IPS-18a (cell line): Measurements from ENCODE around the gene CHST14.
A peak's percentile ranks its signal among the peaks of the same experiment; 100 is the strongest.

Experiments used
- H3K27ac ChIP-seq: one replicate; pipeline ENCODE4 v1.5.1; 2013; ENCODE audit warnings: low read length
- H3K27me3 ChIP-seq: one replicate; pipeline ENCODE4 v1.6.1; 2013; ENCODE audit warnings: mild to moderate bottlenecking, low read length; ENCODE audit not compliant: control insufficient read depth, insufficient read depth
- H3K36me3 ChIP-seq: one replicate; pipeline ENCODE4 v1.6.1; 2013; ENCODE audit warnings: low read depth, low read length; ENCODE audit not compliant: control insufficient read depth
- H3K4me1 ChIP-seq: one replicate; pipeline ENCODE4 v1.6.1; 2013; ENCODE audit warnings: low read depth, low read length; ENCODE audit not compliant: control insufficient read depth
- H3K4me3 ChIP-seq: one replicate; pipeline ENCODE4 v1.5.1; 2013; ENCODE audit warnings: low read length
- H3K9ac ChIP-seq: one replicate; pipeline ENCODE4 v1.6.1; 2013; ENCODE audit warnings: mild to moderate bottlenecking, low read length, moderate library complexity
- H3K9me3 ChIP-seq: one replicate; pipeline ENCODE4 v1.6.1; 2013; ENCODE audit warnings: low read depth, low read length; ENCODE audit not compliant: control insufficient read depth

CHST14 gene

GRCh38 chr15:40500568-40501330, 30.0 kb downstream of the CHST14 start:
- Histone ChIP-seq H3K9ac (no peak overlapping the region), H3K27ac (no peak overlapping the region)

DNA sequence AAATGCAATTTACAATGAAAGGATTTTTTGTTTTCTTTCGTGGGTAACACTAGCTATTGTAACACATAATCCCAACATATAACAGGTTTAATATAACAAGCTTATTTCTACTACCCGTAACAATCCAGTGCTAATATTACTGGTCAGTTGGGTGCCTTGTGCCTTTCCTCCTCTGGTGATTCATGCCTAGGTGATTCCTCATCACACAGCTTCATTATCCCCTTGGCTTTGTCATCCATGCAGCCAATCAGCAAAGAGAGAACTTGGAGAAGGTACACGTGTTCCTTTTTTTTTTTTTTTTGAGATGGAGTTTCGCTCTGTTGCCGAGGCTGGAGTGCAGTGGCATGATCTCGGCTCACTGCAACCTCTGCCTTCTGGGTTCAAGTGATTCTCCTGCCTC, 30.7 kb downstream of the CHST14 start:
- H3K27ac ChIP-seq = no peak overlapping the region
- no peaks in the 10 kb centered on the region for H3K9me3 ChIP-seq
- no peak overlapping the region for H3K9ac ChIP-seq
- peaks cover 5% of the 10 kb centered on the region for H3K27me3 ChIP-seq
- H3K4me3 ChIP-seq = no peak overlapping the region
- H3K36me3 ChIP-seq = no peaks in the 10 kb centered on the region
- no peaks in the 10 kb centered on the region for H3K4me1 ChIP-seq

More at GRCh38 chr15:40500568-40501330, 30.0 kb downstream of the CHST14 start:
- Histone ChIP-seq H3K27me3 (no peaks in the 10 kb centered on the region), H3K9me3 (no peaks in the 10 kb centered on the region), H3K36me3 (no peaks in the 10 kb centered on the region), H3K4me1 (no peaks in the 10 kb centered on the region), H3K4me3 (no peak overlapping the region)

DNA sequence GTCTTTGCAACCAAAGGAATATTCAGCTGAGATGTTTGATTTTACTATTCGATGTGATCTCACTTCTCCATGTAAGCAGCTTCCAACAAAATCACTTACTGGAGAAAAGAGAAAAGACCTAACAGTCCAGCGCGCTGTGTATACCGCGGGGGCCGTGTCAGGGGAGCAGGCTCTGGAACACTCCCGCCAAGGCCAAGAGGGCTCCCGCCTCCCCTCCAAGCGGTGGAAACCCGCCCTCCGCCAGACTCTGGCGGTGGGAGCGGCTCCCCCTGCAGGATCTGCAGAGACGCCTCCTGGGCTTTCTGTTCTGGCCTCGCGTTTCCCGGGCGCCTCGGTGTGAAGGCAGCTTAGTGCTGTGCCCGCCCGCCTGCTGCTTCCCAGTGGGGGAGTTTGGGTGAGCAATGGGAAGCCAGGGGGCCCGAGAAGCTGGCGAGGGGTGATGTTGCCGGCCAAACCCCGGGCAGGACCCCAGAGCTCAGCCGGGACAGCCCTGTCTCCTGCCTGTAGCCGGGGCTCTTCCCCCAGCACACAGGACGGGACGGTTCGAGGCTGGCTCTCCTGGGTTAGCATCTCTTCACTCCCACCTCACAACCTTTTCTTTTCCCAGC, 36.3 kb downstream of the CHST14 start:
- peak overlapping the region; percentile 43 for H3K4me3 ChIP-seq

DNA sequence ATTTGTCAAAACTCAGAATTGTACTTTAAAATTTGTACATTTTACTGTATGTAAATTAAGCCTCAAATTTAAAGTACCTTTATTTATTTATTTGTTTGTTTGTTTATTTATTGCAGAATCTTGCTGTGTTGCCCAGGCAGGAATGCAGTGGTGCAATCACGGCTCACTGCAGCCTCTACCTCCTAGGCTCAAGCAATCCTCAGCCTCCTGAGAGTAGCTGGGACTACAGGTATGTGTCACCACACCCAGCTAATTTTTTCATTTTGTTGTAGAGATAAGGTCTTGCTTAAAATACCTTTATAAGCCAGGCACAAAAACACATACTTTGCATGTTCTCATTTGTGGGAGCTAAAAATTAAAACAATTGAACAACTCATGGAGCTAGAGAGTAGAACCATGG, 37.4 kb downstream of the CHST14 start:
- Histone ChIP-seq H3K9ac (no peak overlapping the region), H3K27ac (no peak overlapping the region), H3K27me3 (peaks cover 59% of the 10 kb centered on the region), H3K4me1 (peaks cover 10% of the 10 kb centered on the region), H3K36me3 (no peaks in the 10 kb centered on the region), H3K4me3 (no peak overlapping the region), H3K9me3 (no peaks in the 10 kb centered on the region)

More for the DNA sequence above, 36.3 kb downstream of the CHST14 start:
- no peaks in the 10 kb centered on the region for H3K9me3 ChIP-seq
- peaks cover 10% of the 10 kb centered on the region for H3K4me1 ChIP-seq
- H3K27me3 ChIP-seq = peaks cover 47% of the 10 kb centered on the region
- H3K27ac ChIP-seq = no peak overlapping the region
- no peak overlapping the region for H3K9ac ChIP-seq
- H3K36me3 ChIP-seq = no peaks in the 10 kb centered on the region

- Histone ChIP-seq H3K9me3 (no peaks in the 10 kb centered on the region), H3K27ac (no peak overlapping the region), H3K36me3 (no peaks in the 10 kb centered on the region), H3K27me3 (peaks cover 61% of the 10 kb centered on the region), H3K4me1 (peaks cover 10% of the 10 kb centered on the region), H3K9ac (no peak overlapping the region), H3K4me3 (no peak overlapping the region)
Measured at GRCh38 chr15:40510201-40510600, 39.4 kb downstream of the CHST14 start.

- Histone ChIP-seq H3K9me3 (no peaks in the 10 kb centered on the region), H3K27me3 (peaks cover 60% of the 10 kb centered on the region), H3K9ac (peak overlapping the region; percentile 39), H3K27ac (no peak overlapping the region), H3K4me1 (peaks cover 10% of the 10 kb centered on the region), H3K4me3 (peak overlapping the region; percentile 55), H3K36me3 (no peaks in the 10 kb centered on the region)
Measured at GRCh38 chr15:40511093-40511471, 40.3 kb downstream of the CHST14 start.

- H3K36me3 ChIP-seq = no peaks in the 10 kb centered on the region
- H3K9ac ChIP-seq = peak overlapping the region; percentile 39
- H3K4me1 ChIP-seq = peaks cover 9% of the 10 kb centered on the region
- no peaks in the 10 kb centered on the region for H3K9me3 ChIP-seq
- H3K27ac ChIP-seq = no peak overlapping the region
- H3K27me3 ChIP-seq = peaks cover 55% of the 10 kb centered on the region
- H3K4me3 ChIP-seq = peak overlapping the region; percentile 55
Measured at GRCh38 chr15:40511472-40512133, 40.8 kb downstream of the CHST14 start.

DNA sequence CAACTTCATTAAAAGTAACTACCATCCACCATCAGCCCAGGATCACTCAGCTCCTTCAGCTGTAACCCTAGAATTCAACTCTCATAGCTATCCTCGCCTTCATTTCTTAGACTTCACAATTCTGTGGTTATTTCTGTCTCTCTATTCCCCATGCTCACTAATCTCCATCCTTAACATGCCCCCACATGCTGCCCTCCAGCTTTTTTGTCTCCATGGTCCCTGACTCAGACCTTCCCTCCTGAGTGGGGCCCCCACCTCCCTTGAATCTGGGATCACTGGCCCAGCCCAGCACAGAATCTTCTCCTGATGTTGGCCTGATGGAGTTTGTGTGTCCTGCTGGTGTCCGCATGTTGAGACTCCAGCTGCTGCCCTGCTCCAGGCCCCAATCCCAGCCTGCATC, 41.7 kb downstream of the CHST14 start:
- Histone ChIP-seq H3K9me3 (no peaks in the 10 kb centered on the region), H3K4me1 (peaks cover 5% of the 10 kb centered on the region), H3K9ac (no peak overlapping the region), H3K36me3 (no peaks in the 10 kb centered on the region), H3K27ac (no peak overlapping the region), H3K4me3 (no peak overlapping the region), H3K27me3 (peaks cover 51% of the 10 kb centered on the region)

DNA sequence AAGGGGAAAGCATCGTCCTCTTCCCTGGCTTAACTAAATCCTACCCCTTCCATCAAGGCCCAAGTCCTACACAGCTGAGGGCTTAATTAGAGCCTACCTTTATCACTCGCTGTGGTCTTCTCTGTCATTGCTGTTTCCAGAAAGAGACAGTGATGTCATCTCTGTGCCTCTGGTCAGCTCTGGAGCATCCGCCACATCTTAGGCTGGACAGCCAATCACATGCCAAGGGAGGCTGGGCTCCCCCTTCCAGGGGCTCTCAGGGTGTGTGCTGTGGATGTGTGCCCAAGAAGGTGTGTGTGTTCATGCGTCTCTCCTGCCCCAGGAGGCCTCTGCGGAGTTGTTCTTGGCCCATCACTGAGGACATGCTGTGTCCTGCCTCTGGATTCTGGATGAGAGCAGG, 42.8 kb downstream of the CHST14 start:
- H3K36me3 ChIP-seq = no peaks in the 10 kb centered on the region
- H3K4me3 ChIP-seq = no peak overlapping the region
- no peak overlapping the region for H3K9ac ChIP-seq
- peaks cover 5% of the 10 kb centered on the region for H3K4me1 ChIP-seq
- H3K27ac ChIP-seq = no peak overlapping the region
- peaks cover 39% of the 10 kb centered on the region for H3K27me3 ChIP-seq
- no peaks in the 10 kb centered on the region for H3K9me3 ChIP-seq

DNA sequence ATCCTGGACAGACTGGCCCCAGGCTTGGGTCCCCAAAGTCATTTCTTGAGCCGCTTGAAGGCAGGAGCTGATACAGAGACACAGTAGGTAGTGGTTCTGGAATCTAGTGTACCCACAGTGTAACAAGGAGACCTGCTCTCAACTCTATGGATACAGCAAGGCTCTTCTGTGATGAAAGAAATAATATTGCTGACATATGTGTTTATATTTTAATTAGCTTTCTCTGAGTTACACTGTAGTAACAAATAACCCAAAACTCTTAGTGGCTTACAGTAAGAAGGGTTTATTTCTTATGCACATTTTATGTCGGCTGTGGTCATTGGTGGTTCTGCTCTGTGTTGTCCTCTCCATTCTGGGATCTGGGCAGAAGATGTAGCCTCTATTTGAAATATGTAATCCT, 45.5 kb downstream of the CHST14 start:
- no peak overlapping the region for H3K9ac ChIP-seq
- H3K4me3 ChIP-seq = no peak overlapping the region
- H3K27me3 ChIP-seq = peaks cover 22% of the 10 kb centered on the region
- H3K9me3 ChIP-seq = no peaks in the 10 kb centered on the region
- H3K4me1 ChIP-seq = peaks cover 3% of the 10 kb centered on the region
- H3K36me3 ChIP-seq = no peaks in the 10 kb centered on the region
- H3K27ac ChIP-seq = no peak overlapping the region
